Psoas muscle (tissue), 8 donors: ENCODE data around the gene EHD4. TPM values are rescaled to one million over a fixed set of nuclear protein-coding genes. Genes with fewer than 3 reads are reported as not detected.

Experiments
- ATAC-seq, 4 donors: fragments of 200-7000 bp; cut with Tn5 transposase; one replicate each; pipeline ENCODE4 v1.9.1; 2020; ENCODE audit warnings: moderate library complexity in 3 of 4, mild to moderate bottlenecking in 2 of 4
- DNase-seq, 2 donors: peaks; one replicate each; pipeline ENCODE4 v3.0.0-alpha.2; 2020
- H3K27ac ChIP-seq: fragments of 200-600 bp; one replicate; pipeline ENCODE4 v1.8.0; 2022
- H3K27me3 ChIP-seq, 3 donors: fragments of 200-600 bp in 1 of 3; one replicate each; pipeline versions ENCODE4 v1.6.1 to v1.8.0; 2013 to 2022; ENCODE audit warnings: low read length in 2 of 3, mild to moderate bottlenecking in 2 of 3, moderate library complexity in 1 of 3; ENCODE audit not compliant: insufficient read depth in 3 of 3
- H3K36me3 ChIP-seq, 2 donors: fragments of 200-600 bp in 1 of 2; one replicate each; pipeline versions ENCODE4 v1.6.1 to v1.8.0; 2013 to 2022; ENCODE audit warnings: low read depth in 1 of 2, mild to moderate bottlenecking in 1 of 2, moderate library complexity in 1 of 2; ENCODE audit not compliant: insufficient read depth in 1 of 2
- H3K4me1 ChIP-seq: fragments of 200-600 bp; one replicate; pipeline ENCODE4 v1.8.0; 2022
- H3K4me3 ChIP-seq: fragments of 200-600 bp; one replicate; pipeline ENCODE4 v1.8.0; 2022; ENCODE audit warnings: mild to moderate bottlenecking
- H3K9me3 ChIP-seq: fragments of 200-600 bp; one replicate; pipeline ENCODE4 v1.8.0; 2022
- WGBS, 3 donors: extraction: QIAGEN DNeasy Blood & Tissue Kit; methylation state at CpG; one replicate each; pipeline versions ENCODE4 v1.1.6 to v1.1.7; 2013; 5-methylcytosine and 5-hydroxymethylcytosine counted together
- intact Hi-C, 2 donors: fragments of 100-400 bp; cut with DNase I; formaldehyde crosslinking; loops; one replicate each; pipeline versions ENCODE4 v1.11.0 to v1.14.2; 2022
- polyA plus RNA-seq, 3 donors: library from polyadenylated mRNA; stranded (reverse); fragments of 200-250 nt; gene quantifications; one replicate each; pipeline ENCODE4 v1.2.3, GENCODE V29; 2013
- total RNA-seq, 4 donors: library from RNA; stranded (reverse); fragmentation: NEBNext Ultra II Directional in 2 of 4; extraction: Animal tissue kit (Norgen Biotek cat#: 25700) in 2 of 4; gene quantifications; one replicate each; pipeline versions ENCODE4 v1.2.1 to v1.2.4, GENCODE V29; 2021 to 2023
- TF ChIP-seq, protein P1 (sequence below): fragments of 200-600 bp; IDR thresholded peaks from one replicate; pipeline ENCODE4 v1.8.0; 2022; ENCODE audit warnings: antibody characterized with exemption
- donor health status: healthy with polysubstance abuse.
- donor health status: DM: no; HTN: no; CAD: no; lungs with moderate emphysema.
- donor health status: Bipolar disorder and iron deficiency.
- donor health status: healthy.
- donor health status: DM: yes; HTN: yes; CAD: no.
- donor health status: DM: no; HTN: no; CAD: no.
- donor health status: DM: no; HTN: no; CAD: no.
- donor health status: DM: yes; HTN: yes; CAD: no.

Gene EHD4
- total and polyA plus RNA-seq, 7 donors, result 1.7 to 9.6 (median 5.3) TPM

DNA sequence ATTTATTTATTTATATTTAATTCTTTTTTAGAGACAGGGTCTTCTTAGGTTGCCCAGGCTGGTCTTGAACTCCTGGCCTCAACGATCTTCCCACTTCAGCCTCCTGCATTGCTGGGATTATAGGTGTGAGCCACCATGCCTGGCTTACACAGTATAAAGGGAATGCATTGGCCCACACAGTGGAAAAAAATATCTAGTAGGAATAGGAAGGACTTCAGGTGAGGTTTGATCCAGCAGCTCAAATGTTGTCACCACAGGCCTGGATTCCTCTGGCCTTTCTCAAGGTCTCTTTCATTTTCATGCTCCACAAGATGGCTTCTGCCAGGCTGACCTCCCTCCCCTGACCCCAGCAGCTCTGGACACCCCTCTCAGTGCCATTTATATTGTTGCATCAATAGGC is 76.4 kb downstream of the EHD4 start:
- ATAC-seq (no peak), DNase-seq (no peak)
- Histone ChIP-seq H3K27ac (no peak overlapping the region), H3K4me1 (peaks cover 8% of the 10 kb centered on the region), H3K4me3 (no peak overlapping the region), H3K36me3 (peaks cover 0 to 12% of the 10 kb centered on the region in 2 donors), H3K27me3 (no peaks in the 10 kb centered on the region), H3K9me3 (no peaks in the 10 kb centered on the region)
- intact Hi-C loops, result no loop called here
- 95 to 100% (median 98%) methylated on average over 1 of the region's 1 CpG for WGBS, 3 donors
- TF ChIP-seq, protein P1, sequence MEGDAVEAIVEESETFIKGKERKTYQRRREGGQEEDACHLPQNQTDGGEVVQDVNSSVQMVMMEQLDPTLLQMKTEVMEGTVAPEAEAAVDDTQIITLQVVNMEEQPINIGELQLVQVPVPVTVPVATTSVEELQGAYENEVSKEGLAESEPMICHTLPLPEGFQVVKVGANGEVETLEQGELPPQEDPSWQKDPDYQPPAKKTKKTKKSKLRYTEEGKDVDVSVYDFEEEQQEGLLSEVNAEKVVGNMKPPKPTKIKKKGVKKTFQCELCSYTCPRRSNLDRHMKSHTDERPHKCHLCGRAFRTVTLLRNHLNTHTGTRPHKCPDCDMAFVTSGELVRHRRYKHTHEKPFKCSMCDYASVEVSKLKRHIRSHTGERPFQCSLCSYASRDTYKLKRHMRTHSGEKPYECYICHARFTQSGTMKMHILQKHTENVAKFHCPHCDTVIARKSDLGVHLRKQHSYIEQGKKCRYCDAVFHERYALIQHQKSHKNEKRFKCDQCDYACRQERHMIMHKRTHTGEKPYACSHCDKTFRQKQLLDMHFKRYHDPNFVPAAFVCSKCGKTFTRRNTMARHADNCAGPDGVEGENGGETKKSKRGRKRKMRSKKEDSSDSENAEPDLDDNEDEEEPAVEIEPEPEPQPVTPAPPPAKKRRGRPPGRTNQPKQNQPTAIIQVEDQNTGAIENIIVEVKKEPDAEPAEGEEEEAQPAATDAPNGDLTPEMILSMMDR, result no peak

DNA sequence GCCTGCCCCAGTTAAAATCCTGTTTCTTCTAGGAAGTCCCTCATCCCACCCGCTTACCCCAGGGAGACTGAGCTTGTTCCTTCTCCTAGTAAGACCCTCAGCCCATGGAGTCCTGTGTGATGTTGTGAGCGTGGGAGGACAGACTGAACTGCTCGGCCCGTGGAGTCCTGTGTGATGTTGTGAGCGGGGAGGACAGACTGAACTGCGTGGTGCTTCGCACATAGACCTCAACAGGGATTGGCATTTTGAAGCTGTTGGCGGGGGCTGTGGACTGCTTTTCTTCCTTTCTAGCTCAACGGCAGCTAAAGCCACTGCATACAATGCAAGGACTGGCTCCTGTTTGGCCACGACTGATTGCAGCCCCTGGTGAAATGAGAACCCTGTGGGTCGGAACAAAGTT is 76.9 kb downstream of the EHD4 start:
- ATAC-seq, result no peak
- intact Hi-C loops, result no loop called here
- Histone ChIP-seq H3K4me1 (peaks cover 8% of the 10 kb centered on the region), H3K9me3 (no peaks in the 10 kb centered on the region), H3K27ac (no peak overlapping the region), H3K36me3 (peaks cover 0 to 8% of the 10 kb centered on the region in 2 donors), H3K27me3 (no peaks in the 10 kb centered on the region), H3K4me3 (no peak overlapping the region)
- TF ChIP-seq, protein P1, result no peak
- DNase-seq, result no peak
- WGBS, 3 donors, result 93 to 97% (median 93%) methylated on average over 11 of the region's 11 CpGs

- intact Hi-C loops, result no loop called here
- WGBS, 3 donors, result 41 to 56% (median 50%) methylated on average over 22 to 24 of the region's 24 CpGs
- Histone ChIP-seq H3K9me3 (no peaks in the 10 kb centered on the region), H3K27me3 (no peaks in the 10 kb centered on the region), H3K36me3 (peaks cover 0 to 4% of the 10 kb centered on the region in 2 donors), H3K4me1 (peaks cover 8% of the 10 kb centered on the region), H3K4me3 (no peak overlapping the region), H3K27ac (peak overlapping the region; percentile 30)
- DNase-seq (peak; percentile 78 to 83), ATAC-seq (peak; percentile 35 to 69 (median 52))
- TF ChIP-seq, protein P1, result no peak
Measured at GRCh38 chr15:41894791-41895463, 77.4 kb downstream of the EHD4 start.

- Histone ChIP-seq H3K27me3 (no peaks in the 10 kb centered on the region), H3K4me3 (no peak overlapping the region), H3K27ac (no peak overlapping the region), H3K4me1 (peaks cover 8% of the 10 kb centered on the region), H3K9me3 (no peaks in the 10 kb centered on the region), H3K36me3 (peaks cover 0 to 4% of the 10 kb centered on the region in 2 donors)
- DNase-seq (no peak), ATAC-seq (no peak)
- TF ChIP-seq, protein P1, result no peak
- intact Hi-C loops, result no loop called here
- WGBS, 3 donors, result 77 to 80% (median 77%) methylated on average over 16 to 17 of the region's 17 CpGs
Measured at GRCh38 chr15:41894251-41894790, 78.0 kb downstream of the EHD4 start.
